HepG2 (cell line): Measurements from ENCODE around the gene GAPDH. TPM values are rescaled to one million over a fixed set of nuclear protein-coding genes. Genes with fewer than 3 reads are reported as not detected.

Experiments
- ETV5 ChIP-seq: IDR thresholded peaks from 2 replicates; pipeline ENCODE4 v1.6.1; 2018; ENCODE audit warnings: missing biosample characterization, missing genetic modification reagents, inconsistent platforms, borderline replicate concordance
- GATAD1 ChIP-seq: IDR thresholded peaks from 2 replicates; pipeline ENCODE4 v1.6.1; 2016; ENCODE audit warnings: missing genetic modification reagents, missing compliant biosample characterization
- KAT8 ChIP-seq: IDR thresholded peaks from 2 replicates; pipeline ENCODE4 v1.6.1; 2016; ENCODE audit warnings: missing genetic modification reagents, missing compliant biosample characterization
- KLF11 ChIP-seq: IDR thresholded peaks from 2 replicates; pipeline ENCODE4 v1.6.1; 2016; ENCODE audit warnings: missing compliant biosample characterization
- NR2F1 ChIP-seq, 2 experiments: fragments of 450-650 bp in 1 of 2; formaldehyde crosslinking in 1 of 2; IDR thresholded peaks; 2 replicates each; pipeline versions ENCODE4 v1.5.0 to v1.6.1; 2016 to 2020; ENCODE audit warnings: mild to moderate bottlenecking in 1 of 2, missing compliant biosample characterization in 1 of 2, missing genetic modification reagents in 1 of 2, moderate library complexity in 1 of 2
- POLR2G ChIP-seq: fragments of 200-400 bp; formaldehyde crosslinking; IDR thresholded peaks from 2 replicates; pipeline ENCODE4 v1.6.1; 2018; ENCODE audit warnings: mild to moderate bottlenecking, low read depth, low read length, moderate library complexity
- SALL1 ChIP-seq: sonication (generic); formaldehyde crosslinking; IDR thresholded peaks from 2 replicates; pipeline ENCODE4 v1.8.0; 2022; ENCODE audit warnings: mild to moderate bottlenecking, missing genetic modification reagents
- TEAD3 ChIP-seq: optimal IDR thresholded peaks from 2 replicates; pipeline ENCODE3; 2016; ENCODE audit warnings: borderline replicate concordance
- TOE1 ChIP-seq: sonication (generic); formaldehyde crosslinking; IDR thresholded peaks from 2 replicates; pipeline ENCODE4 v1.4.0; 2020; ENCODE audit warnings: mild to moderate bottlenecking, missing genetic modification reagents
- XRCC5 ChIP-seq: fragments of 200-400 bp; formaldehyde crosslinking; optimal IDR thresholded peaks from 2 replicates; pipeline ENCODE3; 2017; ENCODE audit warnings: mild to moderate bottlenecking, low read length
- ZBTB38 ChIP-seq: sonication (generic); formaldehyde crosslinking; IDR thresholded peaks from 2 replicates; pipeline ENCODE4 v1.5.1; 2020; ENCODE audit warnings: mild to moderate bottlenecking, missing genetic modification reagents
- ZNF331 ChIP-seq: sonication (generic); formaldehyde crosslinking; IDR thresholded peaks from 2 replicates; pipeline ENCODE4 v1.4.0; 2020; ENCODE audit warnings: missing genetic modification reagents
- ZNF761 ChIP-seq: sonication (generic); formaldehyde crosslinking; conservative IDR thresholded peaks from 2 replicates; pipeline ENCODE4 v1.4.0; 2020; ENCODE audit warnings: mild to moderate bottlenecking, missing genetic modification reagents
- ZNF839 ChIP-seq: sonication (generic); formaldehyde crosslinking; IDR thresholded peaks from 2 replicates; pipeline ENCODE4 v1.4.0; 2020; ENCODE audit warnings: missing genetic modification reagents, mild to moderate bottlenecking, borderline replicate concordance
- polyA plus RNA-seq, 8 experiments: library from polyadenylated mRNA; depleted of rRNA in 3 of 8; stranded (reverse) in 7 of 8; unstranded in 1 of 8; fragments of >200 nt; fragmentation: Illumina TruSeq in 4 of 8; extraction: Trizol in 4 of 8; gene quantifications; 2 replicates each; pipeline versions ENCODE4 v1.2.1 to v1.2.3, GENCODE V29; 2011 to 2016; ENCODE audit warnings: low read depth in 4 of 8, missing spikeins in 1 of 8, mixed read lengths in 1 of 8; ENCODE audit not compliant: insufficient read depth in 1 of 8
- total RNA-seq, 5 experiments: library from RNA; depleted of rRNA; stranded (reverse); fragments of >200 nt; fragmentation: Illumina TruSeq; extraction: Trizol; gene quantifications; 2 replicates each; pipeline ENCODE4 v1.2.3, GENCODE V29; 2016; ENCODE audit warnings: low read depth in 1 of 5
- TF ChIP-seq, protein P1 (sequence below): sonication (generic); formaldehyde crosslinking; IDR thresholded peaks from 2 replicates; pipeline ENCODE4 v1.4.0; 2020; ENCODE audit warnings: missing genetic modification reagents
- TF ChIP-seq, protein P2 (sequence below): sonication (generic); formaldehyde crosslinking; IDR thresholded peaks from 2 replicates; pipeline ENCODE4 v1.9.0; 2021; ENCODE audit warnings: mild to moderate bottlenecking, missing genetic modification reagents
- TF ChIP-seq, protein P3 (sequence below): sonication (generic); formaldehyde crosslinking; IDR thresholded peaks from 2 replicates; pipeline ENCODE4 v1.8.0; 2023; ENCODE audit warnings: mild to moderate bottlenecking, missing genetic modification reagents

The GAPDH gene
- total and polyA plus RNA-seq, 2 of the 13 experiments (the other 11 are each of a cell fraction or from before 2014, with no cell fraction given): 3,038 to 12,722 TPM

DNA sequence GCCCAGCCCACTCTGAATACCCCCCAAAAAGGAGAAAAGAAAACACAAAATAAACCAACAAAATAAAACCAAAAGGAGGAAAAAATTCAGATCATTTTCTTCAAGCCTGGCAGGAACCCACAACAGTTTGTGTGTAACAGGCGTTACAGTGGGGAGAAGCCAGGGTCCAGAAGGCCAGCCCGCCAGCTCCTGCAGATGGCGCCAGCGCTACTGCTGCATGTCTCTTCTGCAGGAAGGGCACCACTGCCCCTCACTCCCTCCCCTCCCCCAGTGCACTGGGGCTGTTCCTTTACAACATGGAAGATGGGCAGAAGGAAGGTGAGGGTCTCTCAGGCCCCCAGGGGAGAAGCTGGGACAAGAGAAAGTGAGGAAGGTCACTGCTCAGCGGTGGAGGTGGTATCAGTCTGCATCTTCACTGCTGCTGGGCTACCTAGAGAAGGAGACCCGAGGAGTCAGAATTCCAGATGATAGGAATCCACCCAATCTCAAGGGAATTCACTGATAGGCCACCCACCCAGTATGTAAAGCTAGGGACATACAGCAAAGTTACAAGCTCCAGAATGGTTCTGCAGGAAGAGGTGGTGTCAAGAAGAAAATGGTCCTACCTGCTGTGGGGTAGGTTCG is 36.1 kb downstream of the GAPDH start (continued):
- TF ChIP-seq KLF11 (CRISPR knock-in tag) (no peak), TOE1 (CRISPR knock-in tag) (no peak), ZNF761 (CRISPR knock-in tag) (no peak), GATAD1 (CRISPR knock-in tag) (0 out of 2 replicates have a peak, but pooled peaks have one; percentile 20), SALL1 (CRISPR knock-in tag) (peak; percentile 15; the same call in 1 of the 2 replicates), POLR2G (no peak), ZNF331 (CRISPR knock-in tag) (0 out of 2 replicates have a peak, but pooled peaks have one; percentile 44), XRCC5 (peak; percentile 38), KAT8 (peak; percentile 35; the same call in 1 of the 2 replicates), ZNF839 (CRISPR knock-in tag) (no peak), TEAD3 (CRISPR knock-in tag) (peak; percentile 17), ETV5 (0 out of 2 replicates have a peak, but pooled peaks have one; percentile 13), NR2F1 (CRISPR knock-in tag; IDR thresholded peaks at IDR 0.05) (no peak), ZBTB38 (CRISPR knock-in tag) (peak; percentile 75; the same call in 1 of the 2 replicates)
- TF ChIP-seq, protein P1, sequence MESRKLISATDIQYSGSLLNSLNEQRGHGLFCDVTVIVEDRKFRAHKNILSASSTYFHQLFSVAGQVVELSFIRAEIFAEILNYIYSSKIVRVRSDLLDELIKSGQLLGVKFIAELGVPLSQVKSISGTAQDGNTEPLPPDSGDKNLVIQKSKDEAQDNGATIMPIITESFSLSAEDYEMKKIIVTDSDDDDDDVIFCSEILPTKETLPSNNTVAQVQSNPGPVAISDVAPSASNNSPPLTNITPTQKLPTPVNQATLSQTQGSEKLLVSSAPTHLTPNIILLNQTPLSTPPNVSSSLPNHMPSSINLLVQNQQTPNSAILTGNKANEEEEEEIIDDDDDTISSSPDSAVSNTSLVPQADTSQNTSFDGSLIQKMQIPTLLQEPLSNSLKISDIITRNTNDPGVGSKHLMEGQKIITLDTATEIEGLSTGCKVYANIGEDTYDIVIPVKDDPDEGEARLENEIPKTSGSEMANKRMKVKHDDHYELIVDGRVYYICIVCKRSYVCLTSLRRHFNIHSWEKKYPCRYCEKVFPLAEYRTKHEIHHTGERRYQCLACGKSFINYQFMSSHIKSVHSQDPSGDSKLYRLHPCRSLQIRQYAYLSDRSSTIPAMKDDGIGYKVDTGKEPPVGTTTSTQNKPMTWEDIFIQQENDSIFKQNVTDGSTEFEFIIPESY (CRISPR knock-in tag): peak; percentile 100
- TF ChIP-seq, protein P2, sequence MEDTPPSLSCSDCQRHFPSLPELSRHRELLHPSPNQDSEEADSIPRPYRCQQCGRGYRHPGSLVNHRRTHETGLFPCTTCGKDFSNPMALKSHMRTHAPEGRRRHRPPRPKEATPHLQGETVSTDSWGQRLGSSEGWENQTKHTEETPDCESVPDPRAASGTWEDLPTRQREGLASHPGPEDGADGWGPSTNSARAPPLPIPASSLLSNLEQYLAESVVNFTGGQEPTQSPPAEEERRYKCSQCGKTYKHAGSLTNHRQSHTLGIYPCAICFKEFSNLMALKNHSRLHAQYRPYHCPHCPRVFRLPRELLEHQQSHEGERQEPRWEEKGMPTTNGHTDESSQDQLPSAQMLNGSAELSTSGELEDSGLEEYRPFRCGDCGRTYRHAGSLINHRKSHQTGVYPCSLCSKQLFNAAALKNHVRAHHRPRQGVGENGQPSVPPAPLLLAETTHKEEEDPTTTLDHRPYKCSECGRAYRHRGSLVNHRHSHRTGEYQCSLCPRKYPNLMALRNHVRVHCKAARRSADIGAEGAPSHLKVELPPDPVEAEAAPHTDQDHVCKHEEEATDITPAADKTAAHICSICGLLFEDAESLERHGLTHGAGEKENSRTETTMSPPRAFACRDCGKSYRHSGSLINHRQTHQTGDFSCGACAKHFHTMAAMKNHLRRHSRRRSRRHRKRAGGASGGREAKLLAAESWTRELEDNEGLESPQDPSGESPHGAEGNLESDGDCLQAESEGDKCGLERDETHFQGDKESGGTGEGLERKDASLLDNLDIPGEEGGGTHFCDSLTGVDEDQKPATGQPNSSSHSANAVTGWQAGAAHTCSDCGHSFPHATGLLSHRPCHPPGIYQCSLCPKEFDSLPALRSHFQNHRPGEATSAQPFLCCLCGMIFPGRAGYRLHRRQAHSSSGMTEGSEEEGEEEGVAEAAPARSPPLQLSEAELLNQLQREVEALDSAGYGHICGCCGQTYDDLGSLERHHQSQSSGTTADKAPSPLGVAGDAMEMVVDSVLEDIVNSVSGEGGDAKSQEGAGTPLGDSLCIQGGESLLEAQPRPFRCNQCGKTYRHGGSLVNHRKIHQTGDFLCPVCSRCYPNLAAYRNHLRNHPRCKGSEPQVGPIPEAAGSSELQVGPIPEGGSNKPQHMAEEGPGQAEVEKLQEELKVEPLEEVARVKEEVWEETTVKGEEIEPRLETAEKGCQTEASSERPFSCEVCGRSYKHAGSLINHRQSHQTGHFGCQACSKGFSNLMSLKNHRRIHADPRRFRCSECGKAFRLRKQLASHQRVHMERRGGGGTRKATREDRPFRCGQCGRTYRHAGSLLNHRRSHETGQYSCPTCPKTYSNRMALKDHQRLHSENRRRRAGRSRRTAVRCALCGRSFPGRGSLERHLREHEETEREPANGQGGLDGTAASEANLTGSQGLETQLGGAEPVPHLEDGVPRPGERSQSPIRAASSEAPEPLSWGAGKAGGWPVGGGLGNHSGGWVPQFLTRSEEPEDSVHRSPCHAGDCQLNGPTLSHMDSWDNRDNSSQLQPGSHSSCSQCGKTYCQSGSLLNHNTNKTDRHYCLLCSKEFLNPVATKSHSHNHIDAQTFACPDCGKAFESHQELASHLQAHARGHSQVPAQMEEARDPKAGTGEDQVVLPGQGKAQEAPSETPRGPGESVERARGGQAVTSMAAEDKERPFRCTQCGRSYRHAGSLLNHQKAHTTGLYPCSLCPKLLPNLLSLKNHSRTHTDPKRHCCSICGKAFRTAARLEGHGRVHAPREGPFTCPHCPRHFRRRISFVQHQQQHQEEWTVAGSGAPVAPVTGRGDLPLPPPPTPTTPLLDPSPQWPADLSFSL: 0 out of 2 replicates have a peak, but pooled peaks have one; percentile 54
- TF ChIP-seq, protein P3, sequence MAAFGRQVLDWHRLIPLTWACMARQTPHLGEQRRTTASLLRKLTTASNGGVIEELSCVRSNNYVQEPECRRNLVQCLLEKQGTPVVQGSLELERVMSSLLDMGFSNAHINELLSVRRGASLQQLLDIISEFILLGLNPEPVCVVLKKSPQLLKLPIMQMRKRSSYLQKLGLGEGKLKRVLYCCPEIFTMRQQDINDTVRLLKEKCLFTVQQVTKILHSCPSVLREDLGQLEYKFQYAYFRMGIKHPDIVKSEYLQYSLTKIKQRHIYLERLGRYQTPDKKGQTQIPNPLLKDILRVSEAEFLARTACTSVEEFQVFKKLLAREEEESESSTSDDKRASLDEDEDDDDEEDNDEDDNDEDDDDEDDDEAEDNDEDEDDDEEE (CRISPR knock-in tag): no peak
